Activated CD8-positive, alpha-beta memory T cell treated with anti-CD3 and anti-CD28 coated beads, Interleukin-2, amount 50 U/mL, for 48 hours (primary cell): ENCODE measurements around the gene GTF2A1.

Source experiments
- DNase-seq: peaks from one replicate; pipeline ENCODE4 v3.0.0-alpha.2; 2020

The GTF2A1 gene

GRCh38 chr14:81127785-81128184 is 93.0 kb downstream of the GTF2A1 start:
- no peak for DNase-seq

GRCh38 chr14:81125536-81125935 is 95.2 kb downstream of the GTF2A1 start:
- DNase-seq, result no peak
